NCI-H146 treated with DMSO at 0.1 percent for 48 hours (cell line): ENCODE data around the gene XPNPEP2.

Experiments used
- DNase-seq: peaks from one replicate; lab custom pipeline; 2025; ENCODE audit not compliant: unreplicated experiment; lab: John Stamatoyannopoulos, UW

Gene XPNPEP2

GRCh38 chrX:129748305-129748704 lies 9.5 kb downstream of the XPNPEP2 start:
- DNase-seq, result no peak

- no peak for DNase-seq
Measured at GRCh38 chrX:129749069-129749468, 10.3 kb downstream of the XPNPEP2 start.

- DNase-seq, result no peak
Measured at GRCh38 chrX:129750971-129751370, 12.2 kb downstream of the XPNPEP2 start.

GRCh38 chrX:129754056-129755024 lies 15.6 kb downstream of the XPNPEP2 start:
- no peak for DNase-seq

GRCh38 chrX:129755779-129756650 lies 17.2 kb downstream of the XPNPEP2 start:
- no peak for DNase-seq

- DNase-seq, result no peak
Measured at GRCh38 chrX:129759576-129760061, 20.8 kb downstream of the XPNPEP2 start.

GRCh38 chrX:129760155-129760554 lies 21.4 kb downstream of the XPNPEP2 start:
- no peak for DNase-seq

GRCh38 chrX:129760981-129761380 lies 22.2 kb downstream of the XPNPEP2 start:
- no peak for DNase-seq

GRCh38 chrX:129761596-129761995 lies 22.8 kb downstream of the XPNPEP2 start:
- DNase-seq, result no peak

- no peak for DNase-seq
Measured at GRCh38 chrX:129762448-129762847, 23.7 kb downstream of the XPNPEP2 start.

- DNase-seq, result no peak
Measured at GRCh38 chrX:129763666-129764065, 24.9 kb downstream of the XPNPEP2 start.

GRCh38 chrX:129768186-129768585 lies 29.4 kb downstream of the XPNPEP2 start:
- DNase-seq, result no peak

- no peak for DNase-seq
Measured at GRCh38 chrX:129768586-129769466, 30.0 kb downstream of the XPNPEP2 start.

- no peak for DNase-seq
Measured at GRCh38 chrX:129769467-129770154, 30.8 kb downstream of the XPNPEP2 start.

GRCh38 chrX:129771266-129771995 lies 32.7 kb downstream of the XPNPEP2 start:
- DNase-seq, result no peak

- DNase-seq, result no peak
Measured at GRCh38 chrX:129772796-129773431, 34.1 kb downstream of the XPNPEP2 start.

GRCh38 chrX:129773649-129774458 lies 35.1 kb downstream of the XPNPEP2 start:
- DNase-seq, result no peak
